Upper lobe of left lung (tissue), 4 donors: ENCODE data around the gene PLEKHG3.

Experiments used
- CTCF ChIP-seq, 6 experiments: fragments of 450-650 bp in 4 of 6; fragments of 200-600 bp in 2 of 6; sonication (generic) in 2 of 6; IDR thresholded peaks; one replicate each; pipeline ENCODE4 v1.5.1; 2016 to 2019; ENCODE audit warnings: antibody characterized with exemption in 6 of 6
- EP300 ChIP-seq, 4 donors: sonication (generic); formaldehyde crosslinking; IDR thresholded peaks; one replicate each; pipeline ENCODE4 v1.5.1; 2017; ENCODE audit warnings: antibody characterized with exemption in 4 of 4, control low read depth in 2 of 4
- POLR2A ChIP-seq, 4 donors: fragments of 450-650 bp; IDR thresholded peaks; one replicate each; pipeline ENCODE4 v1.5.1; 2016 to 2017; ENCODE audit warnings: antibody characterized with exemption in 4 of 4, mild to moderate bottlenecking in 2 of 4

DNA sequence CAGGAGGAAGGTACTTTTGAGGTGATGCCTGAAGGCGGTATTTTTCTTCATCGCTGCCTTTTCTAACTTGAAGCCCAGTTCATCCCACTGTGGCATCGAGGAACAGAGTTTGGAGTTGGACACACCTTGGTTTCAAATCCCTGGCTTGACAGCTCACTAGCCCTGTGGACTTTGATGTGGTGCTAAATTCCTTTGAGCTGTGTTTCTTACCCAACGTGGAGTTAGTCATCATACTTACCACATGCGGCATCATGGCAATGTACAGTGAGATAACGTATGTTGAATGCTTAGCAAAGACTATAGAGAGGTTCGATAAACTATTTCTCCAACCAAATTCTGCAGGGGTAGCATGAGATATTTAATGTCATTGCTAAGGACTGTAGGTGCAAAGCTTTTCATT, 3.4 kb downstream of the PLEKHG3 start:
- TF ChIP-seq CTCF (IDR thresholded peaks at IDR 0.05): no peak
- no peak for TF ChIP-seq POLR2A (IDR thresholded peaks at IDR 0.05)
- TF ChIP-seq EP300 (IDR thresholded peaks at IDR 0.05): no peak
